Head of caudate nucleus (tissue), 42 donors: ENCODE data around the gene REEP1.
"Not testable (repeated sequence)": the region's sequence is repeated elsewhere in the genome, so short reads cannot be mapped to it uniquely, and the experiment has no call there.

Experiments used
- DNase-seq, 42 donors: peaks; one replicate each; pipeline versions ENCODE4 v3.0.0 to v3.0.0-alpha.2; 2020 to 2021; ENCODE audit warnings: mixed read lengths in 7 of 42
- intact Hi-C: fragments of 100-400 bp; cut with DNase I; formaldehyde crosslinking; loops from one replicate; pipeline ENCODE4 v1.15.0; 2022

The REEP1 gene

DNA sequence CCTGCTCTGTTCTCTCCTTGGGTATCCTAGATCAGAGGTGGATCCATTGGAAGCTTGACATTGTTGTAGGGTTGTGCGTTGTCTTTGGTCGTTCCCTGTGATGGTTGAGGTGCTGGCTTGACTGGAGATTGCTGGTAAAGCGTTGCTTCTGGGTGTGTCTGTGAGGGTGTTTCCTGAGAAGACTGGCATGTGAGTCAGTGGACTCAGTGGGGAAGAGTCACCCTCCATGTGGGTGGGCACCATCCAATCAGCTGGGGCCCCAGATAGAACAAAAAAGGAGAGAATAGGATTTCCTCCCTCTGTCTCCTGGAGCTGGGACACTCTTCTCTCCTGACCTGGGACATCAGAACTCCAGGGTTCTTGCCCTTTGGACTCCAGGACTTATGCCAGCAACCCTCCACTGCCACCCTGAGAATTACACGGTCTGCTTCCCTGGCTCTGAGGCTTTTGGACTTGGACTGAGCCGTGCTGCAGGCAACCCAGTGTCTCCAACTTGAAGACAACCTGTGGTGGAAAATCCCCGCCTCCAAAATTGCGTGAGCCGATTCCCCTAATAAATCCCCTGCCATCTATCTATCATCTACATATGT is 14.8 kb upstream of the REEP1 start:
- peak in 1 of 42 donors; percentile 22 for DNase-seq

DNA sequence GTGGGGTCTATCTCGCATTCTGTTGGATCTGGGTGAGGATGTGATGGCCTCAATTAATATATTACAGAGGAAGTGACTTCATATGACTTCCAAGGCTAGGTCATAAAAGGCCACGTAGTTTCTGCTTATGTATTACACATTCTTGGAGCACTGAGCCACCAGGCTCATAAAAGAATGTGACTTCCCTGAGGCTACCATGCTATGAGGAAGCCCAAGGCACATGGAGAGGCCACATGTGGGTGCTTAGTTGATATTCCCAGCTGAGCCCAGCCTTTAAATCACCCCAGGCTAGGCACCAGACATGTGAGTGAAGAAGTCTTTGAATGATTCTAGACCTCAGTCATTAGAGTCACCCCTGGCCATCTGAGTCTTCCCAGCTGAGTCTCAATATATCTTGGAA is 13.3 kb upstream of the REEP1 start:
- DNase-seq = no peak
- intact Hi-C loops = no loop called here

More for the DNA sequence above, 14.8 kb upstream of the REEP1 start:
- intact Hi-C loops = no loop called here

DNA sequence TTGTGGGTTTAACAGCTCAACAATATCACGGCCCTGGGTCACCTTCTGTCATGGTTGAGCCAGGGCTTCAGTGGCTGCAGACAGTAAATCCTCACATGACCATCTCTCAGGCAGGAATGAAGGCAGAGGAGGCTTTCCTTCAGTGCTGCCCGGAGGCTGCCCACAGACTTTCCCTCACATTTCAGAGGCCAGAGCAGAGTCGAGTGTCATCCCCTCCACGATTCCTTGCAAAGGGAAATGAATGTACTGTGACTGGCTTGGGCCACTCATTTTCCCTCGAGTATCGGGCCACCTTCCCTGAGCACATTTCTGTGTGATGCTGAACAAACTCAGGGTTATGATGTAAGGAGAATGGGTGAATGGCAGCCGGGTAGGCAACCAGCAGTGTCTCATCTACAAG is 10.0 kb upstream of the REEP1 start:
- intact Hi-C loops = no loop called here
- DNase-seq = no peak

DNA sequence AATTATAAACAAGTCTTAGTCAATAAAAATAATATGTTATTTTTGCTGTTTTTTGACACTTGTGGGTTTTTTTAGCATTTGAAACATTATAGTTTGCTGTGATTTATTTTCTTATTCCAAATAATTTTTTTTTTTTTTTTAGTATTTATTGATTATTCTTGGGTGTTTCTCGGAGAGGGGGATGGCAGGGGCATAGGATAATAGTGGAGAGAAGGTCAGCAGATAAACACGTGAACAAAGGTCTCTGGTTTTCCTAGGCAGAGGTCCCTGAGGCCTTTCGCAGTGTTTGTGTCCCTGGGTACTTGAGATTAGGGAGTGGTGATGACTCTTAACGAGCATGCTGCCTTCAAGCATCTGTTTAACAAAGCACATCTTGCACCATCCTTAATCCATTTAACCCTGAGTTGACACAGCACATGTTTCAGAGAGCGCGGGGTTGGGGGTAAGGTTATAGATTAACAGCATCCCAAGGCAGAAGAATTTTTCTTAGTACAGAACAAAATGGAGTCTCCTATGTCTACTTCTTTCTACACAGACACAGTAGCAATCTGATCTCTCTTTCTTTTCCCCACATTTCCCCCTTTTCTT is 8.5 kb upstream of the REEP1 start:
- DNase-seq, intact Hi-C loops: not testable (repeated sequence)

DNA sequence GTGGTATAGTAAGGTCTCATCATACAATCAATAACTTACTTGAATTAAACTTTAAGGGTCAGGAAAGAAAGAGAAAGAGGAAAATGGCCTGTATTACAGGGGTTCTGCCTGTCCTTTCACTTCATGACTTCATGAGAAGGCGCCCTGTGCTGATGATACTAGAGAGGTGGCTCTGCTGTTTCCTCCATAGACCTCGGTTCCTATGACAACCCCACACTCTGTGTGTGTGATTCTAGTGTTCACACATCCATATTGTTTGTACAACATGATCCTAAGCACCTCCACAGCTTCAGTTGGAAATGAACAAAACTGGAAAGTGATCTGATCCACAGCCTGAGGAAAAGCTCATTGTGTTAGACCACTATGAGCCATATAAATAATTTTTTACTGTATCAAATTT is 7.0 kb upstream of the REEP1 start:
- DNase-seq = no peak
- intact Hi-C loops = no loop called here

DNA sequence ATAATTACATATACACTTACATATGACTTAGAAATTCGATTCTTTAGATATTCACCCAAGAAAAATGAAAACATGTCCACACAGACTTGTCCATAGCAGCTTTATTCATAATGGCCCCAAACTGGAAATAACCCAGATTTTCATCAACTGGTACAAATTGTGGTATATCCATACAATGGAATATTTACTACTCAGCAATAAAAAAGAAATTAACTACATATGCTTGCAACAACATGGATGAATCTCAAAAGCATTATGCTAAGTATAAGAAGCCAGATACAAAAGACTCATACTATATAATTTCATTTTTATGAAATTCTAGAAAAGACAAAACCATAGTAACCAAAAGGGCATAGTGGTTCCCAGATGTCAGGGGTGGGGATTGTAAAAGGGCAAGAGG is 5.1 kb upstream of the REEP1 start:
- DNase-seq = no peak
- intact Hi-C loops = no loop called here

DNA sequence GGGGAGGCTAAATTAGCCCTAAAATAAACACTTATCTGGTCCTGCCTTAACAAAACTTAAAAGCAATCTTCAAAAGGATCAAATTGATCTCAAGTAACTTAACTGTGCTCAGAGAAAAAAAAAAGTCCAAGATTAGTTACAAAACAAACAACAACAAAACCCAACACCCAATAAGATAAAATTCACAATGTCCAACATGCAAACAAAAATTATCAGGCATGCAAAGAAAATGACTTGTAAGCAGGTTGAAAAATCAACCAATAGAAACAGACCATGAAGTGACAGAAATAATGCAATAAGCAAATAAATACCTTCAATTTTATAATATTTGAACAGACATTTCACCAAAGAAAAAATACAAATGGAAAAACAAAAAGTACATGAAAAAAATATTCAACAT is 4.0 kb upstream of the REEP1 start:
- no peak for DNase-seq
- intact Hi-C loops = no loop called here

DNA sequence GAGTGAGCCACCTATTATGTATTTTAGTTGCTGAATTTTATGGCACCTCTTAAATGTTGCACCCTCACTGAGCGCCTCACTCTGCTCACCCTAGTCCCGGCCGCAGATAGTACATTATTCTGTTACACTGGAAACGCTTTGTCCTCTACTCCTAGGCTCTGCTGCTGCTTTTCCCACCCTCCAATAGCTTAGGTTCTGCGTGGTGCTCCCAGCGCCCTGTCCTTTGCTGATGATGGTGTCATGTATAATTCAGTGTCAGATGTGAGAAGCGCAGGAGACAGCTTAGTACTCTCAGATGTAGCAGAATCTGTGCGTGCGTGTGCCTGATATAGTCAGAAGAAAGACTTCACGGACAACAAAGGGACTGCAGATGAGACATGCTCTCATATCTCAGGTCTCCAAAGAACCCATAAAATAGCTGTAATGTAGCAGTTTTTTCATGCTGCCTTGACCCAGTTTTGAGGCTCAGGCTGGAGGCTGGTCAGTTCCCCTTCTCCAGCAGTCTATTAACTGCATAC is 1.4 kb upstream of the REEP1 start:
- intact Hi-C loops = no loop called here
- no peak for DNase-seq

DNA sequence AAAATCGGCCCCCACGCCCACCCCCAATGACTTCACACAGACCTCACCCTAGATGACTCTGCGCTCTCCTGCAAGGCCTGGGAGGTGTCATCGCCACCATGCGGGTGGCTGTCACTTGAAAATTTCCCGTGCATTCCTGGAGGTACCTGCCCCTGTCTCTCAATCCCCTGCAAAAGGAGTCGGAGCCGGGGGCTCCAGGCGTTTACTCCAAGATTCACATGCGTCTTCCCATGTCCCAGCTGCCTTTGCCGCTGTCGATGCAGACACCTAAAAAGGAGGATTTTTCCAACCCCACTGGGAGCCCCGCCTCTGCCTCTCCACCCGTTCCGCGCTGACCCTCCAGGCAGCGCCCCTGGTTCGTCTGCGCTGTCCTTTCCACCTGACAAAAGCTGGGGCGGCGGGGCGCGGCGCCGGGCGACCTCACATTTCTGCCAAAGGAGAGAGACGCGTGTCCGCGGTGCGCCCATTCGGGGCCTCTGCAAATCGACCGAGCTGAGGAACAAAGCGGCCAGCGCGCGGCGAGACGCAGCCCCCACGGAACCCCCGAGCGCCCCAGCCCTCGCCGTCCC is 667 bp downstream of the REEP1 start:
- DNase-seq = peak in 38 of 42 donors; percentile 14 to 75 (median 48)
- intact Hi-C loops = no loop called here

DNA sequence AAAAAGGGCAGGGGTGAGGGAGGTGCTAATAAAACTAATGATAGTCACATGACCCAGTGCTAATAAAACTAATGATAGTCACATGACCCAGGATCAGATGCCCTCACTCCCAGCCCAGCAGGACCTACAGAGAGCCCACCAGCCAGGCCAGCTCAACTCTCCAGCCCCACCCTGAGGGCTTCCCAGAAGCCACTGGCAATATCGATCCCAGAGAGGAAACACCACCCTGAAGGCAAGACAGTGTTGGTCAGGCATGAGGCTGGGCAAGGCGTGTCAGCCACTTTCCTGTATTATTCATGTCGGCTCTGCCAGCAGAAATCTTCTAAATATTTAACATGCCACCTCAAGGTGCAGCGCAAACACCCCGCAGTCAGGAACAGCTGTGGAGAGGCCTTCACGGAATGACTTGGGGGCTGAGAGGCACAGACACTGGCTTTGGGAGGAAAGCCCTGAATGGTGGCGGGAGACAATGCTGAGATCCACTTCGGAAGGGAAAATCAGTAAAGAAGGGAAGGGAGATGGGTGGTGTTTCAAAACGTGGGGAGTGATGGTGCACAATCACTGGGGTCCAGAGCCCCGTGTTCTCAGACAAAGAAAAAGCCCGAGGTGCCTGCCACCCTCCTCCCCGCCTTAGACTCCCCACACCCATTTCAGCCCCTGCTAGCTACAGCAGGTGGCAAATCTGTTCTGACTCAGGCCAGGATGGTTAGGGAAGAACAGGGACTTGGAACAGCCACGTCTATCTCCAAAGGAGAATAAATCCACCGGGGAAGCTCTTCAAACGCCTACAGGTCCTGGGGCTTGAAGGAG is 1.4 kb downstream of the REEP1 start:
- intact Hi-C loops = no loop called here
- DNase-seq = no peak

DNA sequence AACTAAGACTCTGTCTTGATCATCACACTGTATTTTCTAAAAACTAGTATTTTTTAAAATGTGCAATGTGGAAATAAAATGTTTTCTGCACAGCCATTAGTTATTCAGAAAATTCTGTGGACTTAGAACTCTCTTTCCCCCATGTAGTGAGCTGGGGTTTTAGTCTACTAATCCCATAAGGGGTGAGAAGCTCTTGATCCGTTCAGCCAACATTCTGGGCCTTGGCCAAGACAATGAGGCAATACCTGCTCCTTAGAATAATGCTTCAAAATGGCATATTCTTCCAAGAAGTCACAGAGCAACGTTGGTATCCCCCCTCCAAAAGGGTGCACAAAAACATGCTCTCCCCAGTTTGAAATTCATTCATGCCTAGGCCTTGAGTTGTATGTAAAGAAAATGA is 4.0 kb downstream of the REEP1 start:
- DNase-seq = no peak
- intact Hi-C loops = no loop called here

DNA sequence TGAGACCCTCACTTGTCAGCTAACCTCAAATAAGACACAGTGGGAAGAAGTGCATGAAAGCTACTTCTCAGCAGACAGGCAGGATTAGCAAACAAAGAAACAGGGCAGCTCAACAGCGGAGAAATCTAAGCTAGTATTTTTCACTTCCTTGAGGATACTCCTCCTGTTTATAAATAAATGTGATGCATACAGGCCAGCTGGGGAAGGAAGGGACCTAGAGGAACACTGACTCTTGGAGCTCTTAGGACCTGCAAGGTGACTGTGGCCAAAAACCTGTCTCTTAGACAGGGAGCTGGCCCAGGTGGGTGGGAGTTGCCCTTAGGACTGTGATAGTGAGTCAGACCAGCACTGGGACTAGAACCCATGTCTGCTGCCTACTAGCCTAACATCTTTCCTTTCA is 4.8 kb downstream of the REEP1 start:
- no peak for DNase-seq
- intact Hi-C loops = no loop called here

DNA sequence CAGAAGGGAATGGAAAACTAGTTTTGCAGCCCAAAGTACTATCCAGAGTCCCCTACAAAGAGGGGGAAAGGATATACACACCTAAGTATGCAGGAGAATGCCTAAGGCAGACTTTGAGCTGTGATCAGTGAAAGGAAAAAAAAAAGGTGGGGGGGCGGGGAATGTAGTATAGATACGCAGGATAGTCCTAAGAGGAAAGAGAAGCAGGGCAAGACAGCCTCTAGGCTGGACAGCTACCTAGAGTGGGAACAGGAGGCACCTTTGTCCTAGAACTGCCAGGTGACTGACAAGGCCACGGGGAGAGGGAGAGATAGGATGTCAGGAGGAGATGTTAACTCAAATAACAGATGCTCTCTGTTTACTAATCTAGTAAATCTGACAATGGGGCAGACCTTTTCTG is 6.0 kb downstream of the REEP1 start:
- intact Hi-C loops = no loop called here
- DNase-seq = no peak

DNA sequence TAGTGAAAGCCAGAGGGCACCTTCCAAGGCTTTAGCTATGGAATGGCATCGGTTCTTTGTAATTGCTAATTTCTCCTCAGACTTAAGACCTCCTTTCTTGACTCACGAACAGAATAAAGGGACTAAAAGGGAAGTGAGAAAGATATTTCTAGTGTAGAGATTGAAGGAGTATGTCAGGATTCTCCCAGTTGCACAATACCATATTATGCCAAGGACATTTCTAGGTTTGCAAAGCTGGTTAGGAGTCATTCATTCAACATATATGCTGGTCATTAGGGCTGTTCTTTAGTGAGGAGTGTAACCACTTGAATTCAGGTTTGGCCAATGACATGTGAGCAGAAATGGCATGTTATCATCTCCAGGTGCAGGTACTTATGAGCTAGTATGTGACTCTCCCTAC is 7.4 kb downstream of the REEP1 start:
- no peak for DNase-seq
- intact Hi-C loops = no loop called here

DNA sequence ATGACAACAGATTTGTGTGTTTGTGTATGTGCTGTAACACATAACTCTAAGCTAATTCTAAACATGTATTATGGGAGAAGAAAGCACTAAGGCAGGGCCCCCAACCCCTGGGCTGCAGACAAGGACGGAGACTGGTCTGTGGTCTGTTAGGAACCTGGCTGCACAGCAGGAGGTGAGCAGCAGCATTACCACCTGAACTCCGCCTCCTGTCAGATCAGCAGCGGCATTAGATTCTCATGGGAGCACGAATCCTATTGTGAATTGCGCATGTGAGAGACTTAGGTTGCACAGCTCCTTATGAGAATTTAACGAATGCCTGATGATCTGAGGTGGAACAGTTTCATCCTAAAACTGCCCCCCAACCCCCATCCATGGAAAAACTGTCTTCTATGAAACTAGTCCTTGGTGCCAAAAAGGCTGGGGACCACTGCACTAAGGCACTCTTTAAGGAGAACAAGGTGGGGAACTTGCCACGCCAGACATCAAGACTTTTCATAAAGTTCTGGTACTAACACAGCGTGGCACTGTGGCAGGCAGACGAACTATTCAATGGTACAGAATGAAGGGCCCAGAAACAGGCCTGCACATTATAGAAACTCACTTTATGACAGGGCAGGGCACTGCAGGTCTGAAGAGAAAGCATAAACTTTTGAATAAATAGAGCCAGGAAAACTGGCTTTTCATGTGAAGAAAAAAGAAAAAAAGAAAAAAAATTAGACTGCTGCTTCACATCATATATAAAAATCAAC is 14.0 kb downstream of the REEP1 start:
- intact Hi-C loops = no loop called here
- peak in 4 of 42 donors; percentile 28 to 35 (median 32) for DNase-seq

DNA sequence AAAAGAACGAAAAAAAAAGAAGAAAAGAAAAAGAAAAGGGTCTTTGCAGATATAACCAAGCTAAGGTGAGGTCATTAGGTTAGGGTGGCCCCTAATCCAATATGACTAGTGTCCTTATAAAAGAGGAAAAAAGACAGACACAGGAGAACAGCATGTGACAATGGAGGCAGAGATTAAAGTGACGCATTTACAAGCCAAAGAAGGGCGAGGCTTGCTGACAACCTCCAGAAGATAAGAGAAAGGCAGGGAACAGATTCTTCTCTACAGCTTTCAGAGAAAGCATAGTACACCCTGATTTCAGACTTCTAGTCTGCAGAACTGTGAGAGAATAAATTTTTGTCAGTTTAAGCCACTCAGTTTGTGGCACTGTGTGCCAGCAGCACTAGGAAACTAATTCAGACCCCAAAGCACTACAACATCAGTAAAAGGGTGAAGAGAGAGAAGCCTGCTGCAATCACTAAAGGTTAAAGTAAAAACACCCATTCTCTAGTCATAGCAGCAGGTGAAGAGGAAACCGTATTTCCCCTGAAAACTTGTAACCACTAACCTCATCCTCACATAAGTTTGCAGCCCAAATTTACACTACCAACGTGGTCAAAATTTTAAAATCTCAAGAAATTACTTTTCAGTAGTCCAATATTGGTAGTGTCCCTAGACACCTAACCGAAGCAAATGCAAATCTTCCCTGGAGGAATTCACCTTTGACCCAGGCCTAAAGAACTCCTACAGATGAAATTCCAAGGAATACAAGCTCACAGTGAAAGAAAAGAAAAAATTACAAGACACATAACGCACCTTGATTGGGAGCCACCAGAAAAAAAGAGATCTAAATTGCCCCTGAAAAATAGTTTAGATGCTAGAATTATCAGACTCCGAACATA is 17.5 kb downstream of the REEP1 start:
- peak in 6 of 42 donors; percentile 32 to 64 (median 38) for DNase-seq
- intact Hi-C loops = no loop called here

DNA sequence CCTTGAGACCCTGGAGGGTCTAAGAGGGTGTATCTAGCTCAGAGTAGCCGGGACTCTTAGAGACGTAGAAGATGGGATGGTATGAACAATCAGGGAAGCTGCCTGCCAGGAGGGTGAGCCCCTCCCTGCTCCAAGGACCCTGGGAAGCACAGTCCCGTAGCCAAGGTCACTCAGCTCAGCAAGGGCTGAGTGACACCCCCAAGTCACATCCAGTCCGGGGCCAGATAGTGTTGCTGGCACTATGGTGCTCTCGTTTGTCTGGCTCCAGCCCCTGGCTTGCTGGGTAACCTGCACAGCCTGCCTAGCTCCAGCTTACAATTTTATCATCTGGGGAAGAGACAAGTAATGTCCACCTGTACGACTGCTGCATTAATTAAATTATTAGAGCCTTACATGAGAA is 22.3 kb downstream of the REEP1 start:
- intact Hi-C loops = no loop called here
- peak in 1 of 42 donors; percentile 1 for DNase-seq

DNA sequence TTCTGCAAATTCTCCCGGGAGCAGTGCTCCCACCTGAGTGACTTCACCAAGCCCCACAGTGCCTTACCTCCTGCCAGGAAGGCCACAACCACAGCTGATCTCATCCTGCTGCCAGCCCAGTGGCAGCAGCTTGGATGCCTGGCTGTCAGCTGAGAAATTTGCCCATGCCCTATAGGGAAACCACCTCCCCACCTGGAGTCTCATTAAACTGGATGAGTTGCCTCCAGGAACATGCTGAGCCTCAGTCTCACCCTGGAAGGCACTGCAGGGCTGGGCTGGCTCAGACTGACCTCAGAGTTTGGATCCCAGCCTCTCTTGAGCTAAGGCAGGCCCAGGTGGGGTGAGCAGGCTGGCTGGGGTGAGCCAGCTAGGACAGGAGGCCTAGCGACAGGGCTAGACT is 23.3 kb downstream of the REEP1 start:
- intact Hi-C loops = no loop called here
- peak in 2 of 42 donors; percentile 28 to 30 for DNase-seq
